HepG2 (cell line): ENCODE data around the gene APRT. TPM values are rescaled to one million over a fixed set of nuclear protein-coding genes. Genes with fewer than 3 reads are reported as not detected.

Source experiments
- ATAC-seq: fragments of 200-7000 bp; cut with Tn5 transposase; 3 replicates; pipeline ENCODE4 v1.9.1; 2020; ENCODE audit warnings: mild to moderate bottlenecking, moderate library complexity
- BruUV-seq: library from RNA; stranded (reverse); fragments of 400-500 nt; replicated peaks from 2 replicates; lab custom pipeline; 2021; lab: Mats Ljungman, UMichigan
- CTCF ChIA-PET: fragments of 300-600 bp; formaldehyde crosslinking; extraction: SDS; loops from one replicate; lab custom pipeline; 2021; ENCODE audit warnings: low total read pairs, inconsistent platforms, low intra/inter-chr PET ratio; lab: Yijun Ruan, JAX
- POLR2A ChIA-PET: fragments of 350-600 bp; sonication (Branson Sonifier 250); formaldehyde crosslinking; loops from one replicate; lab custom pipeline; 2020; ENCODE audit warnings: antibody characterized with exemption, inconsistent platforms; lab: Yijun Ruan, JAX
- DNase-seq: peaks from one replicate; pipeline ENCODE4 v3.0.0-alpha.2; 2015; ENCODE audit warnings: low spot score
- FAIRE-seq: peaks from 3 replicates; lab custom pipeline; 2011; peaks lifted over from hg19 to GRCh38; lab: Jason Lieb, UNC
- H2AFZ ChIP-seq: one replicate; pipeline ENCODE4 v1.6.1; 2011; ENCODE audit warnings: low read length, inconsistent platforms
- H3K27ac ChIP-seq: fragments of 300-600 bp; 3 replicates; pipeline ENCODE4 v1.8.0; 2011; ENCODE audit warnings: mixed run types, mild to moderate bottlenecking, mixed read lengths, low read length, inconsistent platforms; ENCODE audit not compliant: insufficient read depth; ENCODE audit errors: extremely low read length
- H3K27me3 ChIP-seq, 2 experiments: fragments of 200-600 bp in 1 of 2; 2 replicates in 1 of 2; 3 replicates in 1 of 2; pipeline versions ENCODE4 v1.6.0 to v1.8.0; 2011; ENCODE audit warnings: low read length in 2 of 2, mild to moderate bottlenecking in 2 of 2, moderate library complexity in 2 of 2, inconsistent platforms in 1 of 2; ENCODE audit not compliant: insufficient read depth in 2 of 2, control insufficient read depth in 1 of 2
- H3K36me3 ChIP-seq, 2 experiments: fragments of 200-600 bp in 1 of 2; replicated peaks in 1 of 2; 2 replicates in 1 of 2; 3 replicates in 1 of 2; pipeline versions ENCODE4 v1.5.1 to v1.8.0; 2011; ENCODE audit warnings: low read length in 2 of 2, inconsistent platforms in 1 of 2; ENCODE audit not compliant: insufficient read depth in 2 of 2, control insufficient read depth in 1 of 2
- H3K4me1 ChIP-seq: 2 replicates; pipeline ENCODE4 v1.5.1; 2012; ENCODE audit warnings: low read length, inconsistent platforms; ENCODE audit not compliant: insufficient read depth
- H3K4me2 ChIP-seq: 2 replicates; pipeline ENCODE4 v1.6.0; 2011; ENCODE audit warnings: low read depth, low read length, inconsistent platforms
- H3K4me3 ChIP-seq, 3 experiments: fragments of 200-600 bp in 1 of 3; sonication (generic), shearing (Covaris generic) in 1 of 3; replicated peaks in 1 of 3; 2 replicates each; pipeline ENCODE4 v1.5.1; 2011 to 2016; ENCODE audit warnings: low read length in 3 of 3, inconsistent platforms in 2 of 3, low read depth in 2 of 3, mild to moderate bottlenecking in 2 of 3, control low read depth in 1 of 3, mixed read lengths in 1 of 3; ENCODE audit not compliant: insufficient read depth in 1 of 3
- H3K79me2 ChIP-seq: one replicate; pipeline ENCODE4 v1.6.1; 2011; ENCODE audit warnings: low read length, inconsistent platforms; ENCODE audit not compliant: insufficient read depth
- H3K9ac ChIP-seq: 2 replicates; pipeline ENCODE4 v1.6.0; 2011; ENCODE audit warnings: mild to moderate bottlenecking, low read depth, low read length, inconsistent platforms; ENCODE audit not compliant: insufficient read depth
- H3K9me3 ChIP-seq: 2 replicates; pipeline ENCODE4 v1.5.1; 2012; ENCODE audit warnings: mild to moderate bottlenecking, low read length
- H4K20me1 ChIP-seq: 2 replicates; pipeline ENCODE4 v1.6.0; 2011; ENCODE audit warnings: inconsistent platforms, mild to moderate bottlenecking, low read length, moderate library complexity; ENCODE audit not compliant: insufficient read depth
- ATF7 ChIP-seq, 2 experiments: fragments of 450-650 bp in 1 of 2; sonication (generic) in 1 of 2; formaldehyde crosslinking in 1 of 2; IDR thresholded peaks; 2 replicates each; pipeline versions ENCODE4 v1.4.0 to v1.6.1; 2016 to 2020; ENCODE audit warnings: antibody characterized with exemption in 1 of 2, mild to moderate bottlenecking in 1 of 2, missing genetic modification reagents in 1 of 2
- CEBPB ChIP-seq: IDR thresholded peaks from 2 replicates; pipeline ENCODE4 v1.6.1; 2011; ENCODE audit warnings: low read depth, low read length, improper control_type of control experiment, borderline replicate concordance
- CREB1 ChIP-seq, 2 experiments: fragments of 450-650 bp in 1 of 2; IDR thresholded peaks; 2 replicates each; pipeline ENCODE4 v1.6.1; 2016 to 2017; ENCODE audit warnings: control low read depth in 1 of 2, mild to moderate bottlenecking in 1 of 2, missing compliant biosample characterization in 1 of 2, missing genetic modification characterization in 1 of 2
- EHMT2 ChIP-seq: fragments of 200-600 bp; sonication (generic); IDR thresholded peaks from 2 replicates; pipeline ENCODE4 v1.7.0; 2017; ENCODE audit warnings: antibody characterized with exemption, low read depth, low read length, borderline replicate concordance
- NFYB ChIP-seq: sonication (generic); formaldehyde crosslinking; IDR thresholded peaks from 2 replicates; pipeline ENCODE4 v1.4.0; 2020; ENCODE audit warnings: missing genetic modification reagents
- NFYC ChIP-seq: IDR thresholded peaks from 2 replicates; pipeline ENCODE4 v1.6.1; 2016; ENCODE audit warnings: missing genetic modification reagents, missing compliant biosample characterization
- ZNF343 ChIP-seq: sonication (generic); formaldehyde crosslinking; IDR thresholded peaks from 2 replicates; pipeline ENCODE4 v1.4.0; 2020; ENCODE audit warnings: mild to moderate bottlenecking, missing genetic modification reagents
- WGBS: methylation state at CpG from one replicate; pipeline ENCODE4 v1.1.6; 2017; ENCODE audit warnings: low lambda C conversion rate; 5-methylcytosine and 5-hydroxymethylcytosine counted together
- in situ Hi-C: cut with HindIII; loops from 2 replicates; pipeline ENCODE4 v1.10.0; 2017; ENCODE audit warnings: low pct_unique_long_range_greater_than_20kb; ENCODE audit not compliant: extremely low pct_ligation_motif_present
- intact Hi-C: fragments of 100-400 bp; cut with micrococcal nuclease; formaldehyde crosslinking; loops from one replicate; pipeline ENCODE4 v1.10.0; 2022; ENCODE audit not compliant: unreplicated experiment
- polyA plus RNA-seq, 8 experiments: library from polyadenylated mRNA; depleted of rRNA in 3 of 8; stranded (reverse) in 7 of 8; unstranded in 1 of 8; fragments of >200 nt; fragmentation: Illumina TruSeq in 4 of 8; extraction: Trizol in 4 of 8; gene quantifications; 2 replicates each; pipeline versions ENCODE4 v1.2.1 to v1.2.3, GENCODE V29; 2011 to 2016; ENCODE audit warnings: low read depth in 4 of 8, missing spikeins in 1 of 8, mixed read lengths in 1 of 8; ENCODE audit not compliant: insufficient read depth in 1 of 8
- total RNA-seq, 5 experiments: library from RNA; depleted of rRNA; stranded (reverse); fragments of >200 nt; fragmentation: Illumina TruSeq; extraction: Trizol; gene quantifications; 2 replicates each; pipeline ENCODE4 v1.2.3, GENCODE V29; 2016; ENCODE audit warnings: low read depth in 1 of 5
- TF ChIP-seq, protein P1 (sequence below): sonication (generic); formaldehyde crosslinking; IDR thresholded peaks from 2 replicates; pipeline ENCODE4 v1.4.0; 2020; ENCODE audit warnings: low read depth, mild to moderate bottlenecking, missing genetic modification reagents
- TF ChIP-seq, protein P2 (sequence below): sonication (generic); formaldehyde crosslinking; IDR thresholded peaks from 2 replicates; pipeline ENCODE4 v1.8.1; 2023; ENCODE audit warnings: mild to moderate bottlenecking, missing genetic modification reagents

Gene APRT
- total and polyA plus RNA-seq, 2 of the 13 experiments (the other 11 are each of a cell fraction or from before 2014, with no cell fraction given) = 155 to 242 TPM

DNA sequence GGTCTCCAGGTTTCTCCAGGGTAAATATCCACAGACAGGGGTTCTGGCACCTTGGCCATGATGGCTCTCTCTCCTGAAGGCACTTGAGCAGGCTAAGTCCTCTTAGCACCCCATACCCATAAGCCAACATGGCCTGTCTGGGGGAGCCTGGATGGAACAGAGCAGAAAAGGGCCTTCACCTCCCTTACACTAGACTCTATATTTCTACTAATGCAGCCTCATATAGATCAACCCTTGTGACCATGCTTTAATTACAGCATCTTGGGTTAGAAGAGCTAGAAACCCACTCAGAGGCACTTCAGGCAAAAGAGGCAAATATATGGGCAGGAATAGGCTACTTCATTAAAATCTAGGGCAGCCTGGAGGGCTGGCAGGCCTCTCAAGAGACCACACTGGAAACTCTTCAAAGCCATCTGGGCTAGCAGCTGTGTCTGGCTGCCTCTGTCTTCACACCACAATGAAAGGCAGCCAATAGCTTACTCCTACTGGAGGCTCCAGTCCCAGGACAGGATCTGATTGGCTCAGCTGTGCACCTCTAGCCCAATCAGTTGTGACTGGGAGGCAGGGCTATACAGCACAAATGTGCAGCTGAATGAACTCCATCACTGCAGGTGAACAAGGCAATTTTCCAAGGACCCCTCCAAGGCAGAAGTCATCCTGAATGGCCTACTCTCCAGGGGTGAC is 12.8 kb downstream of the APRT start:
- H3K9ac ChIP-seq = no peak overlapping the region
- no peak overlapping the region for H3K27ac ChIP-seq
- BruUV-seq = no TSS peak
- no peak overlapping the region for H2AFZ ChIP-seq
- no peaks in the 10 kb centered on the region for H3K36me3 ChIP-seq
- ChIA-PET POLR2A (interaction anchor here (1.1 to 1.6 kb wide), 3 partner anchors 15 to 35 kb away, joined by 3 to 4 read pairs (median 3); no protein-coding TSS in a partner anchor), CTCF (no interaction called here)
- H3K9me3 ChIP-seq = no peaks in the 10 kb centered on the region
- H3K79me2 ChIP-seq = no peaks in the 10 kb centered on the region
- intact Hi-C loops = no loop called here
- H3K4me3 ChIP-seq = no peak overlapping the region
- DNase-seq = no peak
- H4K20me1 ChIP-seq = no peaks in the 10 kb centered on the region
- peak; percentile 36 for ATAC-seq
- FAIRE-seq = no peak
- in situ Hi-C loops = no loop called here
- no peak overlapping the region for H3K4me2 ChIP-seq
- no peak for TF ChIP-seq CEBPB
- TF ChIP-seq NFYC (CRISPR knock-in tag) = peak; percentile 70
- TF ChIP-seq NFYB (CRISPR knock-in tag) = peak; percentile 75
- no peaks in the 10 kb centered on the region for H3K27me3 ChIP-seq
- H3K4me1 ChIP-seq = peaks cover 39% of the 10 kb centered on the region

DNA sequence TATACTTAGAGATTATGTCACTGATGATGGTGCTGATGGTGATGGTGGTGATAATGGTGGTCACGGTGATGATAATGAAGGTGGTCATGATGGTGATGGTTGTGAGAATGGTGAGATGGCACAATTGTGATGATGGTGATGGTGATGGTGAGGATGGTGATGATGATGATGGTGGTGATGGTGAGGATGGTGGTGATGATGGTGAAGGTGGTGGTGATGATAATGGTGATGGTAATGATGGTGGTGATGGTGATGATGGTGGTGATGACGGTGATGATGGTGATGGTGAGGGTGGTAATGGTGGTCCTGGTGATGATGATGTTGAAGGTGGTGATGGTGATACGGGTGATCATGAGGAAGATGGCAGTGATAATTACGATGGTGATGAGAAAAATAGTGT is 13.7 kb downstream of the APRT start:
- intact Hi-C loops (no loop called here), in situ Hi-C loops (no loop called here)
- 66% methylated on average over 4 of the region's 4 CpGs for WGBS
- Histone ChIP-seq H3K9ac (no peak overlapping the region), H3K9me3 (no peaks in the 10 kb centered on the region), H2AFZ (no peak overlapping the region), H3K4me2 (no peak overlapping the region), H3K4me1 (peaks cover 48% of the 10 kb centered on the region), H3K36me3 (no peaks in the 10 kb centered on the region), H3K27ac (no peak overlapping the region), H3K27me3 (no peaks in the 10 kb centered on the region), H3K79me2 (no peaks in the 10 kb centered on the region), H4K20me1 (no peaks in the 10 kb centered on the region), H3K4me3 (no peak overlapping the region)
- POLR2A ChIA-PET = interaction anchor here (1.6 kb wide), 1 partner anchor 14 kb away, joined by 3 read pairs; no protein-coding TSS in a partner anchor
- DNase-seq = no peak
- CTCF ChIA-PET = interaction anchor here (0.6 kb wide), 1 partner anchor 12 kb away, joined by 3 read pairs; no protein-coding TSS in a partner anchor
- no TSS peak for BruUV-seq
- FAIRE-seq = no peak
- ATAC-seq = no peak
- TF ChIP-seq ATF7 (IDR thresholded peaks at IDR 0.05) (peak; percentile 23; the same call in 1 of the 2 replicates), ATF7 (CRISPR knock-in tag; IDR thresholded peaks at IDR 0.05) (no peak), ZNF343 (CRISPR knock-in tag) (no peak), CREB1 (IDR thresholded peaks at IDR 0.05) (peak; percentile 92), CREB1 (CRISPR knock-in tag; IDR thresholded peaks at IDR 0.05) (no peak), EHMT2 (no peak)
- TF ChIP-seq, protein P1, sequence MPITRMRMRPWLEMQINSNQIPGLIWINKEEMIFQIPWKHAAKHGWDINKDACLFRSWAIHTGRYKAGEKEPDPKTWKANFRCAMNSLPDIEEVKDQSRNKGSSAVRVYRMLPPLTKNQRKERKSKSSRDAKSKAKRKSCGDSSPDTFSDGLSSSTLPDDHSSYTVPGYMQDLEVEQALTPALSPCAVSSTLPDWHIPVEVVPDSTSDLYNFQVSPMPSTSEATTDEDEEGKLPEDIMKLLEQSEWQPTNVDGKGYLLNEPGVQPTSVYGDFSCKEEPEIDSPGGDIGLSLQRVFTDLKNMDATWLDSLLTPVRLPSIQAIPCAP (CRISPR knock-in tag) = no peak
- TF ChIP-seq, protein P2, sequence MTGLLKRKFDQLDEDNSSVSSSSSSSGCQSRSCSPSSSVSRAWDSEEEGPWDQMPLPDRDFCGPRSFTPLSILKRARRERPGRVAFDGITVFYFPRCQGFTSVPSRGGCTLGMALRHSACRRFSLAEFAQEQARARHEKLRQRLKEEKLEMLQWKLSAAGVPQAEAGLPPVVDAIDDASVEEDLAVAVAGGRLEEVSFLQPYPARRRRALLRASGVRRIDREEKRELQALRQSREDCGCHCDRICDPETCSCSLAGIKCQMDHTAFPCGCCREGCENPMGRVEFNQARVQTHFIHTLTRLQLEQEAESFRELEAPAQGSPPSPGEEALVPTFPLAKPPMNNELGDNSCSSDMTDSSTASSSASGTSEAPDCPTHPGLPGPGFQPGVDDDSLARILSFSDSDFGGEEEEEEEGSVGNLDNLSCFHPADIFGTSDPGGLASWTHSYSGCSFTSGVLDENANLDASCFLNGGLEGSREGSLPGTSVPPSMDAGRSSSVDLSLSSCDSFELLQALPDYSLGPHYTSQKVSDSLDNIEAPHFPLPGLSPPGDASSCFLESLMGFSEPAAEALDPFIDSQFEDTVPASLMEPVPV (CRISPR knock-in tag) = no peak
